ENCODE measurements around the gene CDH24. TPM values are rescaled to one million over a fixed set of nuclear protein-coding genes. Genes with fewer than 3 reads are reported as not detected.

The CDH24 gene
- total and polyA plus RNA-seq, 2 of the 8 experiments (the other 6 are each of a cell fraction or from before 2014, with no cell fraction given): 18.1 to 27.6 TPM

DNA sequence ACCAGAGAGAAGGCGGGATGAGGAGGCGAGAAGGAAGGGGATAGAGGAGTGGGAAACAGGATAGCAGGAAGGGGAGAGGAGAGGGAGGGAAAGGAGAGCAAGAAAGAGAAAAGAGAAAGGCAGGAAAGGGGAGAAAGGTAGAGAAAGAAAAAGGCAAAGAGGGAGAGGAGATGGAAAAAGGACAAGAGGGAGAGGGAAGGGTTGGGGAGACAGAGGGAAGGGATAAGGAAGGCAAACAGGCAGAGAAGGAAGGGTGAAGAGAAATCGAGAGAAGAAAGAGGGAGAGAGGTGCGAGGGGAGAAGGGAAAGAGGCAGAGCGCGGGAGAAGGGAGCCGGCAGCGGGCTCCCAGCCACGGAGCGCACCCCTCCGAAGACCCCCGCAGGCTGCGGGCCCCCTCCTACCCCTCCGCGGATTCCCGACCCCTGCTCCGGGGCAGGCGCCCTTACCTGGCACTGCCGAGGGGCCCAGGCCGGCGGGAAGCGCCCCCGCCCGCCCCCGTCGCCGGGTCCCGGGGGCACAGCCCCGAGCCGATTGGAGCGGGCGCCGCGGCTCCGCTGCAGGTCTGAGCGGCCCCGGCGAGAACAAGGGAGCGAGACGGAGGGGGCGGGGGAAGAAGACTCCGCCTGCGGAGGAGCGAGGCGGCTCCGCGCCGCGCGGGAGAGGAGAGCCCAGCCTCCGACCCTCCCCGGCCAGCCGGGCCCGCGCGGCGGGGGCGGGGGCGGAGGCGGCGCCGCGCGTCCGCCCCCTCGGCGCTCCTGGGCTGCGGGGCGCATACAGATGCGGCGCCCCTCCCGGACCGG is at the start of gene CDH24 (continued):
- TF ChIP-seq ZNF274 (IDR thresholded peaks at IDR 0.05; ENCODE audit: borderline replicate concordance, extremely low read depth, low read length): no peak
- no peak for TF ChIP-seq SRF (IDR thresholded peaks at IDR 0.05; ENCODE audit: low read depth, low read length)
- no peak for TF ChIP-seq POLR2A (IDR thresholded peaks at IDR 0.05; ENCODE audit: control extremely low read depth in 1 of 2, low read depth in 2 of 2, low read length in 2 of 2)
- no peak for TF ChIP-seq SP1 (IDR thresholded peaks at IDR 0.05; ENCODE audit: low read depth, low read length)
- TF ChIP-seq, protein P1, sequence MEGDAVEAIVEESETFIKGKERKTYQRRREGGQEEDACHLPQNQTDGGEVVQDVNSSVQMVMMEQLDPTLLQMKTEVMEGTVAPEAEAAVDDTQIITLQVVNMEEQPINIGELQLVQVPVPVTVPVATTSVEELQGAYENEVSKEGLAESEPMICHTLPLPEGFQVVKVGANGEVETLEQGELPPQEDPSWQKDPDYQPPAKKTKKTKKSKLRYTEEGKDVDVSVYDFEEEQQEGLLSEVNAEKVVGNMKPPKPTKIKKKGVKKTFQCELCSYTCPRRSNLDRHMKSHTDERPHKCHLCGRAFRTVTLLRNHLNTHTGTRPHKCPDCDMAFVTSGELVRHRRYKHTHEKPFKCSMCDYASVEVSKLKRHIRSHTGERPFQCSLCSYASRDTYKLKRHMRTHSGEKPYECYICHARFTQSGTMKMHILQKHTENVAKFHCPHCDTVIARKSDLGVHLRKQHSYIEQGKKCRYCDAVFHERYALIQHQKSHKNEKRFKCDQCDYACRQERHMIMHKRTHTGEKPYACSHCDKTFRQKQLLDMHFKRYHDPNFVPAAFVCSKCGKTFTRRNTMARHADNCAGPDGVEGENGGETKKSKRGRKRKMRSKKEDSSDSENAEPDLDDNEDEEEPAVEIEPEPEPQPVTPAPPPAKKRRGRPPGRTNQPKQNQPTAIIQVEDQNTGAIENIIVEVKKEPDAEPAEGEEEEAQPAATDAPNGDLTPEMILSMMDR (IDR thresholded peaks at IDR 0.05; ENCODE audit: control extremely low read depth in 1 of 3, insufficient read depth in 1 of 3, low read depth in 1 of 3, low read length in 3 of 3): peak in 1 of 3 experiments; percentile 3; a peak in 1 of 4 replicates
- TF ChIP-seq PHF8 (conservative IDR thresholded peaks at IDR 0.05; ENCODE audit: low read depth, low read length): peak; percentile 65
- TF ChIP-seq, protein P2, sequence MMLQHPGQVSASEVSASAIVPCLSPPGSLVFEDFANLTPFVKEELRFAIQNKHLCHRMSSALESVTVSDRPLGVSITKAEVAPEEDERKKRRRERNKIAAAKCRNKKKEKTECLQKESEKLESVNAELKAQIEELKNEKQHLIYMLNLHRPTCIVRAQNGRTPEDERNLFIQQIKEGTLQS (IDR thresholded peaks at IDR 0.05; ENCODE audit: insufficient read depth, low read depth, low read length): no peak
- TF ChIP-seq HDAC6 (IDR thresholded peaks at IDR 0.05; ENCODE audit: low read depth, low read length): no peak
- peak; percentile 64; the same call in 1 of the 2 replicates for TF ChIP-seq EGR1 (IDR thresholded peaks at IDR 0.05; ENCODE audit: borderline replicate concordance, low read depth, low read length)
- TF ChIP-seq KDM4A (IDR thresholded peaks at IDR 0.05; ENCODE audit: low read depth, low read length, severe bottlenecking): peak; percentile 37
- TF ChIP-seq RNF2 (IDR thresholded peaks at IDR 0.05; ENCODE audit: borderline replicate concordance, low read depth, low read length, missing control alignments, poor library complexity, severe bottlenecking): peak; percentile 14

All from H1 (cell line).